Panc1 (cell line): Measurements from ENCODE around the gene TDRKH. TPM values are rescaled to one million over a fixed set of nuclear protein-coding genes. Genes with fewer than 3 reads are reported as not detected.

Experiments used
- ATAC-seq: fragments of 200-7000 bp; cut with Tn5 transposase; 2 replicates; pipeline ENCODE4 v1.9.1; 2020; ENCODE audit warnings: mild to moderate bottlenecking, moderate library complexity
- BruUV-seq: library from RNA; stranded (reverse); fragments of 400-500 nt; replicated peaks from 2 replicates; lab custom pipeline; 2021; lab: Mats Ljungman, UMichigan
- CTCF ChIA-PET: fragments of 300-600 bp; sonication (Branson Sonifier 250); formaldehyde crosslinking; loops from one replicate; lab custom pipeline; 2022; ENCODE audit warnings: antibody characterized with exemption; lab: Charles Lee
- POLR2A ChIA-PET: fragments of 300-600 bp; sonication (Branson Sonifier 250); formaldehyde crosslinking; loops from one replicate; lab custom pipeline; 2022; ENCODE audit warnings: antibody characterized with exemption; lab: Charles Lee
- DNase-seq: peaks from one replicate; pipeline ENCODE4 v3.0.0-alpha.2; 2010; ENCODE audit warnings: low read depth, low spot score
- H3K27ac ChIP-seq: 2 replicates; pipeline ENCODE4 v1.5.1; 2011; ENCODE audit warnings: mild to moderate bottlenecking, low read length, inconsistent platforms
- H3K27me3 ChIP-seq: fragments of 200-500 bp; sonication (Bioruptor generic); 2 replicates; pipeline ENCODE4 v1.6.0; 2014; ENCODE audit warnings: low read length, inconsistent platforms; ENCODE audit not compliant: control insufficient read depth, insufficient read depth
- H3K36me3 ChIP-seq: fragments of 200-500 bp; sonication (Bioruptor generic); 2 replicates; pipeline ENCODE4 v1.5.1; 2014; ENCODE audit warnings: inconsistent platforms, mild to moderate bottlenecking, low read length, moderate library complexity; ENCODE audit not compliant: control insufficient read depth, insufficient read depth
- H3K4me1 ChIP-seq: 2 replicates; pipeline ENCODE4 v1.5.1; 2011; ENCODE audit warnings: inconsistent platforms, mild to moderate bottlenecking, low read length, moderate library complexity; ENCODE audit not compliant: control insufficient read depth, insufficient read depth
- H3K4me3 ChIP-seq, 2 experiments: 2 replicates each; pipeline ENCODE4 v1.5.1; 2011 to 2012; ENCODE audit warnings: low read depth in 2 of 2, low read length in 2 of 2, mild to moderate bottlenecking in 2 of 2, inconsistent platforms in 1 of 2, moderate library complexity in 1 of 2
- H3K9me3 ChIP-seq: fragments of 200-500 bp; sonication (Bioruptor generic); 2 replicates; pipeline ENCODE4 v1.5.1; 2014; ENCODE audit warnings: low read depth, mild to moderate bottlenecking, inconsistent platforms, low read length, moderate library complexity; ENCODE audit not compliant: control insufficient read depth, insufficient read depth
- CTCF ChIP-seq: fragments of 450-650 bp; IDR thresholded peaks from 2 replicates; pipeline ENCODE4 v1.5.1; 2017; ENCODE audit warnings: mild to moderate bottlenecking
- POLR2AphosphoS5 ChIP-seq: IDR thresholded peaks from 2 replicates; pipeline ENCODE4 v1.6.1; 2012; ENCODE audit warnings: mild to moderate bottlenecking, low read depth, low read length, moderate library complexity
- REST ChIP-seq, 2 experiments: IDR thresholded peaks; 2 replicates each; pipeline ENCODE4 v1.6.1; 2011 to 2012; ENCODE audit warnings: low read depth in 2 of 2, control low read depth in 1 of 2, low read length in 1 of 2, mild to moderate bottlenecking in 1 of 2, moderate library complexity in 1 of 2; ENCODE audit not compliant: insufficient read depth in 1 of 2
- SIN3A ChIP-seq: IDR thresholded peaks from 2 replicates; pipeline ENCODE4 v1.6.1; 2012; ENCODE audit warnings: low read depth, mild to moderate bottlenecking, low read length, moderate library complexity, borderline replicate concordance; ENCODE audit not compliant: insufficient read depth
- TCF7L2 ChIP-seq: IDR thresholded peaks from 2 replicates; pipeline ENCODE4 v1.6.1; 2011; ENCODE audit warnings: mild to moderate bottlenecking, low read depth, low read length, inconsistent platforms
- in situ Hi-C: cut with HindIII; loops from 2 replicates; pipeline ENCODE4 v1.10.0; 2016; ENCODE audit warnings: low sequenced_read_pairs, low pct_unique_long_range_greater_than_20kb
- intact Hi-C: fragments of 100-400 bp; cut with micrococcal nuclease; formaldehyde crosslinking; loops from one replicate; pipeline ENCODE4 v1.10.0; 2022; ENCODE audit not compliant: unreplicated experiment
- total RNA-seq: library from RNA; stranded (reverse); gene quantifications from one replicate; pipeline ENCODE4 v1.2.1, GENCODE V29; 2021; ENCODE audit not compliant: unreplicated experiment

Gene TDRKH
- total RNA-seq, 1 experiment from 2014 or later = 33.6 TPM

GRCh38 chr1:151729157-151729965, 60.9 kb downstream of the TDRKH start:
- H3K4me1 ChIP-seq = no peaks in the 10 kb centered on the region
- H3K27me3 ChIP-seq = no peaks in the 10 kb centered on the region
- H3K36me3 ChIP-seq = no peaks in the 10 kb centered on the region
- no TSS peak for BruUV-seq
- ATAC-seq (no peak), DNase-seq (no peak)
- H3K27ac ChIP-seq = no peak overlapping the region
- ChIA-PET CTCF (interaction anchor here (0.5 to 0.7 kb wide), 2 partner anchors 36 to 55 kb away, joined by 3 to 7 read pairs; no protein-coding TSS in a partner anchor), POLR2A (no interaction called here)
- intact Hi-C loops = no loop called here
- no peaks in the 10 kb centered on the region for H3K9me3 ChIP-seq
- H3K4me3 ChIP-seq = no peak overlapping the region
- in situ Hi-C loops = no loop called here
- TF ChIP-seq CTCF (no peak), SIN3A (no peak), REST (IDR thresholded peaks at IDR 0.05; ENCODE audit: insufficient read depth in 1 of 2, low read depth in 2 of 2, low read length in 1 of 2) (no peak), TCF7L2 (no peak), POLR2AphosphoS5 (no peak)

- ChIA-PET CTCF (interaction anchor here (0.7 kb wide), 1 partner anchor 35 kb away, joined by 3 read pairs; no protein-coding TSS in a partner anchor), POLR2A (no interaction called here)
- H3K27me3 ChIP-seq = no peaks in the 10 kb centered on the region
- H3K4me1 ChIP-seq = no peaks in the 10 kb centered on the region
- H3K36me3 ChIP-seq = no peaks in the 10 kb centered on the region
- DNase-seq (no peak), ATAC-seq (no peak)
- BruUV-seq = no TSS peak
- no peaks in the 10 kb centered on the region for H3K9me3 ChIP-seq
- TF ChIP-seq CTCF (0 out of 2 replicates have a peak, but pooled peaks have one; percentile 3), POLR2AphosphoS5 (no peak)
- H3K27ac ChIP-seq = no peak overlapping the region
- intact Hi-C loops (no loop called here), in situ Hi-C loops (no loop called here)
- no peak overlapping the region for H3K4me3 ChIP-seq
These were observed 61.9 kb downstream of the TDRKH start for GRCh38 chr1:151728151-151729054.
